GM12878 (cell line): Measurements from ENCODE around the gene MYO9B.

ENCODE experiments used
- EED ChIP-seq: sonication (generic); IDR thresholded peaks from 2 replicates; pipeline ENCODE4 v1.6.1; 2016; ENCODE audit warnings: antibody characterized with exemption, low read depth
- EP300 ChIP-seq, 2 experiments: fragments of 150-350 bp in 1 of 2; IDR thresholded peaks; 2 replicates each; pipeline ENCODE4 v1.6.1; 2011 to 2012; ENCODE audit warnings: low read depth in 2 of 2, low read length in 2 of 2, borderline replicate concordance in 1 of 2, improper control_type of control experiment in 1 of 2, inconsistent platforms in 1 of 2; ENCODE audit not compliant: control insufficient read depth in 1 of 2
- FOS ChIP-seq: IDR thresholded peaks from 3 replicates; pipeline ENCODE4 v1.6.1; 2011; ENCODE audit warnings: borderline replicate concordance; ENCODE audit not compliant: insufficient read length; ENCODE audit errors: extremely low read depth
- MTA3 ChIP-seq: IDR thresholded peaks from 2 replicates; pipeline ENCODE4 v1.6.1; 2012; ENCODE audit warnings: low read length, inconsistent platforms, borderline replicate concordance
- MXI1 ChIP-seq: fragments of 150-350 bp; IDR thresholded peaks from 2 replicates; pipeline ENCODE4 v1.6.1; 2011; ENCODE audit warnings: low read depth, mild to moderate bottlenecking, inconsistent platforms, low read length, improper control_type of control experiment
- NR2C1 ChIP-seq: fragments of 450-650 bp; IDR thresholded peaks from 2 replicates; pipeline ENCODE4 v1.6.1; 2017; ENCODE audit warnings: antibody characterized with exemption, mild to moderate bottlenecking, moderate library complexity
- POLR2A ChIP-seq: IDR thresholded peaks from 2 replicates; pipeline ENCODE4 v1.6.1; 2011; ENCODE audit warnings: low read depth, mild to moderate bottlenecking, low read length
- SIX5 ChIP-seq: IDR thresholded peaks from 2 replicates; pipeline ENCODE4 v1.6.1; 2011; ENCODE audit warnings: mild to moderate bottlenecking, low read depth, low read length, moderate library complexity; ENCODE audit not compliant: severe bottlenecking
- TF ChIP-seq, protein P1 (sequence below), 3 experiments: IDR thresholded peaks in 2 of 3; conservative IDR thresholded peaks in 1 of 3; 2 replicates each; pipeline ENCODE4 v1.5.1; 2011; ENCODE audit warnings: low read depth in 3 of 3, low read length in 3 of 3, mild to moderate bottlenecking in 3 of 3, control low read depth in 2 of 3, moderate library complexity in 2 of 3, inconsistent platforms in 1 of 3, mixed read lengths in 1 of 3; ENCODE audit not compliant: control insufficient read depth in 2 of 3, insufficient read depth in 1 of 3; ENCODE audit errors: extremely low read depth in 1 of 3
- TF ChIP-seq, protein P2 (sequence below): fragments of 450-650 bp; formaldehyde crosslinking; IDR thresholded peaks from 2 replicates; pipeline ENCODE4 v1.5.0; 2022; ENCODE audit warnings: mild to moderate bottlenecking, missing genetic modification characterization
- TF ChIP-seq, protein P3 (sequence below): IDR thresholded peaks from 2 replicates; pipeline ENCODE4 v1.6.1; 2011; ENCODE audit warnings: mild to moderate bottlenecking, low read depth, low read length, moderate library complexity; ENCODE audit not compliant: insufficient replicate concordance

DNA sequence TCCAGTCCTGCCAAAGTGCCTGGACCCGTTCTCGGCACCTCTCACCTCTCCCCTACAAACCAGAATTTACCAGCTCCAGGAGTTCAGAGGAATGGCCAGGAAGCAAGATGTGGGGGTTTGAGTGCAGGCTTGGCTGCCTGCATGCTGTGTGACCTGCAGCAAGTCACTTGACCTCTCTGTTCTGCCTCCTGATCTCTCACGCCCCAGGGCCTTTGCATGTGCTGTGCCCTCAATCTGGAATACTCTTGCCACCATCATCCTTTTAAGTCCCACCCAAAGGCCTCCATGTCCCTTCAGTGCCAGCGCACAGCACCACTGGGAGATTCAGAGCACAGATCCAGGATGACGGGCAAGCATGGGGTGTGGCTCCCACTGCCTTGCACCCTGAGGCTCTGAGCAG is 43.4 kb downstream of the MYO9B start:
- TF ChIP-seq, protein P1, sequence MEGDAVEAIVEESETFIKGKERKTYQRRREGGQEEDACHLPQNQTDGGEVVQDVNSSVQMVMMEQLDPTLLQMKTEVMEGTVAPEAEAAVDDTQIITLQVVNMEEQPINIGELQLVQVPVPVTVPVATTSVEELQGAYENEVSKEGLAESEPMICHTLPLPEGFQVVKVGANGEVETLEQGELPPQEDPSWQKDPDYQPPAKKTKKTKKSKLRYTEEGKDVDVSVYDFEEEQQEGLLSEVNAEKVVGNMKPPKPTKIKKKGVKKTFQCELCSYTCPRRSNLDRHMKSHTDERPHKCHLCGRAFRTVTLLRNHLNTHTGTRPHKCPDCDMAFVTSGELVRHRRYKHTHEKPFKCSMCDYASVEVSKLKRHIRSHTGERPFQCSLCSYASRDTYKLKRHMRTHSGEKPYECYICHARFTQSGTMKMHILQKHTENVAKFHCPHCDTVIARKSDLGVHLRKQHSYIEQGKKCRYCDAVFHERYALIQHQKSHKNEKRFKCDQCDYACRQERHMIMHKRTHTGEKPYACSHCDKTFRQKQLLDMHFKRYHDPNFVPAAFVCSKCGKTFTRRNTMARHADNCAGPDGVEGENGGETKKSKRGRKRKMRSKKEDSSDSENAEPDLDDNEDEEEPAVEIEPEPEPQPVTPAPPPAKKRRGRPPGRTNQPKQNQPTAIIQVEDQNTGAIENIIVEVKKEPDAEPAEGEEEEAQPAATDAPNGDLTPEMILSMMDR (IDR thresholded peaks at IDR 0.05 in 2 of 3, conservative IDR thresholded peaks at IDR 0.05 in 1 of 3; ENCODE audit: control insufficient read depth in 2 of 3, extremely low read depth in 1 of 3, insufficient read depth in 1 of 3, low read depth in 3 of 3, low read length in 3 of 3), result no peak
- TF ChIP-seq, protein P2, sequence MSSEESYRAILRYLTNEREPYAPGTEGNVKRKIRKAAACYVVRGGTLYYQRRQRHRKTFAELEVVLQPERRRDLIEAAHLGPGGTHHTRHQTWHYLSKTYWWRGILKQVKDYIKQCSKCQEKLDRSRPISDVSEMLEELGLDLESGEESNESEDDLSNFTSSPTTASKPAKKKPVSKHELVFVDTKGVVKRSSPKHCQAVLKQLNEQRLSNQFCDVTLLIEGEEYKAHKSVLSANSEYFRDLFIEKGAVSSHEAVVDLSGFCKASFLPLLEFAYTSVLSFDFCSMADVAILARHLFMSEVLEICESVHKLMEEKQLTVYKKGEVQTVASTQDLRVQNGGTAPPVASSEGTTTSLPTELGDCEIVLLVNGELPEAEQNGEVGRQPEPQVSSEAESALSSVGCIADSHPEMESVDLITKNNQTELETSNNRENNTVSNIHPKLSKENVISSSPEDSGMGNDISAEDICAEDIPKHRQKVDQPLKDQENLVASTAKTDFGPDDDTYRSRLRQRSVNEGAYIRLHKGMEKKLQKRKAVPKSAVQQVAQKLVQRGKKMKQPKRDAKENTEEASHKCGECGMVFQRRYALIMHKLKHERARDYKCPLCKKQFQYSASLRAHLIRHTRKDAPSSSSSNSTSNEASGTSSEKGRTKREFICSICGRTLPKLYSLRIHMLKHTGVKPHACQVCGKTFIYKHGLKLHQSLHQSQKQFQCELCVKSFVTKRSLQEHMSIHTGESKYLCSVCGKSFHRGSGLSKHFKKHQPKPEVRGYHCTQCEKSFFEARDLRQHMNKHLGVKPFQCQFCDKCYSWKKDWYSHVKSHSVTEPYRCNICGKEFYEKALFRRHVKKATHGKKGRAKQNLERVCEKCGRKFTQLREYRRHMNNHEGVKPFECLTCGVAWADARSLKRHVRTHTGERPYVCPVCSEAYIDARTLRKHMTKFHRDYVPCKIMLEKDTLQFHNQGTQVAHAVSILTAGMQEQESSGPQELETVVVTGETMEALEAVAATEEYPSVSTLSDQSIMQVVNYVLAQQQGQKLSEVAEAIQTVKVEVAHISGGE (CRISPR knock-in tag), result no peak
- TF ChIP-seq NR2C1 (no peak), POLR2A (no peak), MTA3 (no peak), EED (no peak), MXI1 (no peak), FOS (no peak), SIX5 (no peak), EP300 (IDR thresholded peaks at IDR 0.05; ENCODE audit: borderline replicate concordance in 1 of 2, control insufficient read depth in 1 of 2, low read depth in 2 of 2, low read length in 2 of 2) (no peak)
- TF ChIP-seq, protein P3, sequence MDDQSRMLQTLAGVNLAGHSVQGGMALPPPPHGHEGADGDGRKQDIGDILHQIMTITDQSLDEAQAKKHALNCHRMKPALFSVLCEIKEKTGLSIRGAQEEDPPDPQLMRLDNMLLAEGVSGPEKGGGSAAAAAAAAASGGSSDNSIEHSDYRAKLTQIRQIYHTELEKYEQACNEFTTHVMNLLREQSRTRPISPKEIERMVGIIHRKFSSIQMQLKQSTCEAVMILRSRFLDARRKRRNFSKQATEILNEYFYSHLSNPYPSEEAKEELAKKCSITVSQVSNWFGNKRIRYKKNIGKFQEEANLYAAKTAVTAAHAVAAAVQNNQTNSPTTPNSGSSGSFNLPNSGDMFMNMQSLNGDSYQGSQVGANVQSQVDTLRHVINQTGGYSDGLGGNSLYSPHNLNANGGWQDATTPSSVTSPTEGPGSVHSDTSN, result no peak
